ENCODE data around the gene ATXN3.

DNA sequence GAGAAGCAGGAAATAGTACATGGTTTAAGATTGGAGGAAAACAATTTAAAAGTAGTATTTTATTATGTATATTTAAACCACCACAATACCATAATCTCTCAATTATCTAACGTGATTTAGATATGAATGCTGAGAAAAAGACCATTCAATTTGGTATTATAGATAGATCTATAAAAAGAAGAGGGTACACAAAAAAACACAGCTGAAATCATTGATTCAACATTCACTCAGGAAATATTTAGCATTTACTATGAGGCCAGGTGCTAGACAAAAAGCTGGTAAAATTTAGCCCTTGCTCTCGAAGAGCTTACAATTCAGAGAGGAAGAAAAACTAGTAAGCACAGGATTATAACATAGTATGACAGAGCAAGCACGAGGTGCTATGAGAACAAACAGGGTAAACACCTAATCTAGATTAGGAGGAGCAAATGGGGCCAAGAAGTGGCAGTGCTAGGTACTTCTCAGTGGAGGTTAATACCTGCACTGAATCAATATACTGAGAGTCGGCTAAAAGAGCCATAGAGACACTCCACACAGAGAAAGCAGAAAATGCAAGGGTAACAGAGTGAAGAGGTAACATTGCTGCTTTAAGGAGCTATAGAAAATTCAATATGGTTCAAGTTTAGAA, 94.1 kb downstream of the ATXN3 start:
- TF ChIP-seq, protein P1, sequence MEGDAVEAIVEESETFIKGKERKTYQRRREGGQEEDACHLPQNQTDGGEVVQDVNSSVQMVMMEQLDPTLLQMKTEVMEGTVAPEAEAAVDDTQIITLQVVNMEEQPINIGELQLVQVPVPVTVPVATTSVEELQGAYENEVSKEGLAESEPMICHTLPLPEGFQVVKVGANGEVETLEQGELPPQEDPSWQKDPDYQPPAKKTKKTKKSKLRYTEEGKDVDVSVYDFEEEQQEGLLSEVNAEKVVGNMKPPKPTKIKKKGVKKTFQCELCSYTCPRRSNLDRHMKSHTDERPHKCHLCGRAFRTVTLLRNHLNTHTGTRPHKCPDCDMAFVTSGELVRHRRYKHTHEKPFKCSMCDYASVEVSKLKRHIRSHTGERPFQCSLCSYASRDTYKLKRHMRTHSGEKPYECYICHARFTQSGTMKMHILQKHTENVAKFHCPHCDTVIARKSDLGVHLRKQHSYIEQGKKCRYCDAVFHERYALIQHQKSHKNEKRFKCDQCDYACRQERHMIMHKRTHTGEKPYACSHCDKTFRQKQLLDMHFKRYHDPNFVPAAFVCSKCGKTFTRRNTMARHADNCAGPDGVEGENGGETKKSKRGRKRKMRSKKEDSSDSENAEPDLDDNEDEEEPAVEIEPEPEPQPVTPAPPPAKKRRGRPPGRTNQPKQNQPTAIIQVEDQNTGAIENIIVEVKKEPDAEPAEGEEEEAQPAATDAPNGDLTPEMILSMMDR (IDR thresholded peaks at IDR 0.05 in 4 of 5, conservative IDR thresholded peaks at IDR 0.05 in 1 of 5) = no peak
- TF ChIP-seq POLR2A (IDR thresholded peaks at IDR 0.05) = no peak

All from gastrocnemius medialis (tissue), 4 donors.